NCI-H526 treated with DMSO at 0.1 percent for 48 hours (cell line): ENCODE measurements around the gene CFHR4.
"Not testable (repeated sequence)": the region's sequence is repeated elsewhere in the genome, so short reads cannot be mapped to it uniquely, and the experiment has no call there.

ENCODE experiments used
- DNase-seq: peaks from one replicate; lab custom pipeline; 2025; lab: John Stamatoyannopoulos, UW

CFHR4 gene

DNA sequence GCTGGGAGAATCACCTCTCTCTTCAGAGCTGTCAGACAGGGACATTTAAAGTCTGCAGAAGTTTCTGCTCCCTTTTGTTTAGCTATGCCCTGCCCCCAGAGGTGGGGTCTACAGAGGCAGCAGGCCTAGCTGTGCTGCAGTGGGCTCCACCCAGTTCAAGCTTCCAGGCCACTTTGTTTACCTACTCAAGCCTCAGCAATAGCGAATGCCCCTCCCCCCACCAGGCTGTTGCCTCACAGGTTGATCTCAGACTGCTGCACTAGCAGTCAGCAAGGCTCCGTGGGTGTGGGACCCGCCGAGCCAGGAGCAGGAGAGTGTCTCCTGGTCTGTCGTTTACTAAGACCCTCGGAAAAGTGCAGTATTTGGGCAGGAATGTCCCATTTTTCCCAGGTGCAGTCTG, 53.6 kb downstream of the CFHR4 start:
- DNase-seq, result not testable (repeated sequence)

DNA sequence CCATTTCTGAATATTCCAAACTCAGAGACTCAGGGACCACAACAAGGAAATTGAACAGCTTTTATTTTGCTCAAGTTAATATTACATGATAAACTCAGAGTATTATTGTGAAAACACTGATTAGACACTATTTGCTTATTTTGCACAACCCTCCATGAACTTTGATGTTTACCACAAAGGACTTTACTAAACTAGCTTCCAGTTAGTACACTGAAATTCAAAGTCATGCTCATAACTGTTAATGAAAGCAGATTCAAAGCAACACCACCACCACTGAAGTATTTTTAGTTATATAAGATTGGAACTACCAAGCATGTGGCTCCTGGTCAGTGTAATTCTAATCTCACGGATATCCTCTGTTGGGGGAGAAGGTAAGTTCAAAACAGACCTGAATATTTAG, 55.7 kb downstream of the CFHR4 start, which contains the start of gene CFHR2:
Gene CFHR2 (plus strand): TSS at position 171 of the 400 bp plus-strand sequence. CDS start 143 bp downstream, at position 314.
- DNase-seq, result not testable (repeated sequence)

DNA sequence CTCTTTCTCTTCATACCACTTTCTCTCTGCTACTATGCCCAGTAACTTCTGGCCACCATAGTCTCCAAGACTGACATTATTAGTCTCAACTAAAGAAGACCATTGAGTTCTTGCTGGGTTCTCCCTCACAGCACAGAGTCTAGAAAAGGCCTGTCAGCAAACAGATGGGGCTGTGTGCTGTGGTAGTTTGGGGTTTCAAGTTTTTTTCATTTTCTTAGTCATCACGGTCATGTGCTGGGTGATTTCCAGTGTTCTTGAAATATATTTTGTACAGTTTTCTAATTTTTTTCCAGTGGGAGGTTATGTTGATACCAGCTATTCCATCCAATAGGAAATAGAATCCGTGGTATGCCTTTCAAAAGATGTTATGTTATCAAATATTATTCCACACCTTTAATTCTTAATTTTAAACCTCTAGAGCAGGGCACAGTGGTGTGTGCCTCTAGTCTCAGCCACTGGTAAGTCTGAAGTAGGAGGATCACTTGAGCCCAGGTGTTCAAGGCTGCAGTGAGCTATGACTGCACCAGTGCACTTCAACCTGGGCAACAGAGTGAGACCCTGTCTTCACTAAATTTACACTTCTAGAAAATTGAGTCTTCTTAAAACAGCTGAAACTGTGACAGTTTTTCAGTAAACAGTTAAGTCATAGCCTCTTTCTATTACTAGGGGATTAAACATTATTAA, 64.0 kb downstream of the CFHR4 start:
- no peak for DNase-seq

DNA sequence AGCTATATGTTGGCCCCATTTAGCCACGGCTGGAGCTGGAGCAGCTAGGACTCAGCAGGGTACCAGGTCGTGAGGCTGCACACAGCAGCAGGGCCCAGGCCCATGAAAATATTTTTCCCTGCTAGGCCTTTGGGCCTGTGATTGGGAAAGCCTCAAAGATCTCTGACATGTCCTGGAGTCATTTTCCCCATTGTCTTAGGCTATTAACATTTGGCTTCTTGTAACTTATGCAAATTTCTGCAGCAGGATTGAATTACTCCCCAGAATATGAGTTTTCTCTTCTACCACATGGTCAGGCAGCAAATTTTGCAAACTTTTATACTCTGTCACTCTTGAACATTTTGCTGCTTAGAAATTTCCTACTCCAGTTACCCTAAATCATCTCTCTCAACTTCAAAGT, 66.9 kb downstream of the CFHR4 start:
- DNase-seq, result no peak

DNA sequence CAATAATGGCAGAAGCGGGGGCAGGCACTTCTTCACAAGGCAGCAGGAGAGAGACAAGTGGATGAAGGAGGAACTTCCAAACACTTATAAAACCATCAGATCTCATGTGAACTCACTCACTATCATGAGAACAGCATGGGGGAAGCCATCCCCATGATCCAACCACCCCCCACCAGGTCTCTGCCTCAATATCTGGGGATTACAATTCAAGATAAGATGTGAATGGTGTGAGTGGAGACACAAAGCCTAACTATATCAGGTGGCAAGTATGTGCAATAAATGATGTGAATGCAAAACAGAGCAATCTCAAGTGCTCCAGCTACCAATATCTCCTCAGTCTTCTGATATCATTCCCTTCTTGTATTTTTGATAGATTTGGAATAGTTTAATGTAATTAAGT, 68.1 kb downstream of the CFHR4 start:
- DNase-seq, result no peak

DNA sequence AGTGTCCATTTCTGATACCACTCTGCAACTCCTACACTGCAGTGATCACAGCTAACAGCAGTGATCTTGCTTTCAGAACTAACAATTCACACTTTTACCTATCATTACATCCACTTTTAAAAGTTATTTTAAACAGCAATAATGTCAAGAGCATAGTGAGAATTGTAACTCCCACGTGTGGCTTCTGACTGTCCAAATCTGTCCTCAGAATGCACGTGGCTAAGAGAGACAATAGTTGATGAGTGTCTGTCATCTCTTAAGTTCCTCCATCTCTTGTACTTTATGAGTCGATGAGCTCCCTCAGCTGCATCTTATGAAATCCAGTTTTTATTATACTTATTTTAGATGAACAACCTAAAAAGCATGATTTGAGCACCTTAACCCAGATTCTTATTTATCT, 73.0 kb downstream of the CFHR4 start:
- no peak for DNase-seq
